Karpas-422 (cell line): ENCODE results near the gene PPP1R1C. TPM values are rescaled to one million over a fixed set of nuclear protein-coding genes. Genes with fewer than 3 reads are reported as not detected.

Experiments used
- DNase-seq: peaks from one replicate; pipeline ENCODE4 v3.0.0-alpha.2; 2015
- H2AFZ ChIP-seq: fragments of 200-600 bp; sonication (generic); 2 replicates; pipeline ENCODE4 v1.6.1; 2014; ENCODE audit warnings: antibody characterized with exemption, low read length, mixed read lengths
- H3K27ac ChIP-seq: fragments of 200-600 bp; sonication (generic); 2 replicates; pipeline ENCODE4 v1.5.1; 2014; ENCODE audit warnings: mild to moderate bottlenecking, low read length, moderate library complexity
- H3K27me3 ChIP-seq: fragments of 200-600 bp; sonication (generic); 2 replicates; pipeline ENCODE4 v1.6.1; 2014; ENCODE audit warnings: low read length, mixed read lengths
- H3K36me3 ChIP-seq: fragments of 200-600 bp; sonication (generic); 2 replicates; pipeline ENCODE4 v1.6.1; 2014; ENCODE audit warnings: low read length, mixed read lengths; ENCODE audit not compliant: insufficient read depth
- H3K4me1 ChIP-seq: fragments of 200-600 bp; sonication (generic); 2 replicates; pipeline ENCODE4 v1.6.1; 2014; ENCODE audit warnings: mild to moderate bottlenecking, low read length, mixed read lengths
- H3K4me2 ChIP-seq: fragments of 200-600 bp; sonication (generic); 2 replicates; pipeline ENCODE4 v1.6.1; 2014; ENCODE audit warnings: low read length, low read depth, mild to moderate bottlenecking; ENCODE audit not compliant: poor library complexity, severe bottlenecking
- H3K4me3 ChIP-seq: fragments of 200-600 bp; sonication (generic); 2 replicates; pipeline ENCODE4 v1.5.1; 2014; ENCODE audit warnings: mild to moderate bottlenecking, antibody characterized with exemption, low read length, mixed read lengths
- H3K79me2 ChIP-seq: fragments of 200-600 bp; sonication (generic); 2 replicates; pipeline ENCODE4 v1.6.1; 2014; ENCODE audit warnings: mild to moderate bottlenecking, low read length, mixed read lengths
- H3K9ac ChIP-seq: fragments of 200-600 bp; sonication (generic); 2 replicates; pipeline ENCODE4 v1.6.0; 2014; ENCODE audit warnings: low read length
- H3K9me2 ChIP-seq: fragments of 200-600 bp; sonication (generic), shearing (Covaris generic); replicated peaks from 2 replicates; pipeline ENCODE4 v1.6.0; 2014; ENCODE audit warnings: mild to moderate bottlenecking, low read length, moderate library complexity; ENCODE audit not compliant: insufficient read depth
- H3K9me3 ChIP-seq: fragments of 300-700, 200-600 bp; sonication (generic); 2 replicates; pipeline ENCODE4 v1.6.1; 2014; ENCODE audit warnings: low read length, mixed read lengths
- H4K20me1 ChIP-seq: fragments of 200-600 bp; sonication (generic); 2 replicates; pipeline ENCODE4 v1.6.1; 2014; ENCODE audit warnings: mild to moderate bottlenecking, antibody characterized with exemption, low read length, low read depth; ENCODE audit not compliant: insufficient read depth
- small RNA-seq: library from RNA; depleted of rRNA; stranded (forward); fragments of <200 nt; gene quantifications from one replicate; pipeline ENCODE3, GENCODE V24; 2014
- total RNA-seq: library from RNA; depleted of rRNA; stranded (reverse); fragments of >200 nt; shearing (Covaris generic); gene quantifications from 2 replicates; pipeline ENCODE4 v1.2.3, GENCODE V29; 2014; ENCODE audit warnings: low replicate concordance; rRNA removed

PPP1R1C gene
- total RNA-seq, 1 experiment from 2014 or later = not detected

- Histone ChIP-seq H3K36me3 (no peaks in the 10 kb centered on the region), H2AFZ (no peak overlapping the region), H4K20me1 (no peaks in the 10 kb centered on the region), H3K9me2 (no peaks in the 10 kb centered on the region), H3K27ac (no peak overlapping the region), H3K9me3 (no peaks in the 10 kb centered on the region), H3K4me1 (no peaks in the 10 kb centered on the region), H3K79me2 (no peaks in the 10 kb centered on the region), H3K4me3 (no peak overlapping the region), H3K27me3 (no peaks in the 10 kb centered on the region), H3K4me2 (no peak overlapping the region), H3K9ac (no peak overlapping the region)
- DNase-seq = no peak
Measured at GRCh38 chr2:182165202-182165601, 179.5 kb downstream of the PPP1R1C start.

- Histone ChIP-seq H3K4me1 (no peaks in the 10 kb centered on the region), H3K27ac (no peak overlapping the region), H4K20me1 (no peaks in the 10 kb centered on the region), H3K27me3 (no peaks in the 10 kb centered on the region), H3K9me3 (no peaks in the 10 kb centered on the region), H3K4me3 (no peak overlapping the region), H3K36me3 (no peaks in the 10 kb centered on the region), H3K4me2 (no peak overlapping the region), H2AFZ (no peak overlapping the region), H3K9ac (no peak overlapping the region), H3K79me2 (no peaks in the 10 kb centered on the region), H3K9me2 (no peaks in the 10 kb centered on the region)
- DNase-seq = no peak
Measured at GRCh38 chr2:182166406-182166805, 180.8 kb downstream of the PPP1R1C start.

GRCh38 chr2:182166841-182167240 lies 181.2 kb downstream of the PPP1R1C start:
- H3K9me2 ChIP-seq = no peaks in the 10 kb centered on the region
- no peaks in the 10 kb centered on the region for H3K79me2 ChIP-seq
- no peaks in the 10 kb centered on the region for H3K36me3 ChIP-seq
- no peak overlapping the region for H2AFZ ChIP-seq
- no peak overlapping the region for H3K4me3 ChIP-seq
- H3K9me3 ChIP-seq = no peaks in the 10 kb centered on the region
- H3K9ac ChIP-seq = no peak overlapping the region
- DNase-seq = no peak
- no peaks in the 10 kb centered on the region for H3K4me1 ChIP-seq
- no peaks in the 10 kb centered on the region for H3K27me3 ChIP-seq
- H4K20me1 ChIP-seq = no peaks in the 10 kb centered on the region
- H3K27ac ChIP-seq = no peak overlapping the region
- no peak overlapping the region for H3K4me2 ChIP-seq

Small RNA genes within 50 kb of the gene (small RNA-seq; reads per million reads assigned to genes)
- not detected for gene RNA5SP113

Other genes with a start within 250 kb of the PPP1R1C start
- gene ITPRID2, start 94.1 kb upstream of the PPP1R1C start, total RNA-seq = 82.0 and 136 TPM in 2 replicates